Measurements from ENCODE around the gene PTGFRN. TPM values are rescaled to one million over a fixed set of nuclear protein-coding genes. Genes with fewer than 3 reads are reported as not detected.

The PTGFRN gene
- total RNA-seq, 2 experiments from 2014 or later: not detected

DNA sequence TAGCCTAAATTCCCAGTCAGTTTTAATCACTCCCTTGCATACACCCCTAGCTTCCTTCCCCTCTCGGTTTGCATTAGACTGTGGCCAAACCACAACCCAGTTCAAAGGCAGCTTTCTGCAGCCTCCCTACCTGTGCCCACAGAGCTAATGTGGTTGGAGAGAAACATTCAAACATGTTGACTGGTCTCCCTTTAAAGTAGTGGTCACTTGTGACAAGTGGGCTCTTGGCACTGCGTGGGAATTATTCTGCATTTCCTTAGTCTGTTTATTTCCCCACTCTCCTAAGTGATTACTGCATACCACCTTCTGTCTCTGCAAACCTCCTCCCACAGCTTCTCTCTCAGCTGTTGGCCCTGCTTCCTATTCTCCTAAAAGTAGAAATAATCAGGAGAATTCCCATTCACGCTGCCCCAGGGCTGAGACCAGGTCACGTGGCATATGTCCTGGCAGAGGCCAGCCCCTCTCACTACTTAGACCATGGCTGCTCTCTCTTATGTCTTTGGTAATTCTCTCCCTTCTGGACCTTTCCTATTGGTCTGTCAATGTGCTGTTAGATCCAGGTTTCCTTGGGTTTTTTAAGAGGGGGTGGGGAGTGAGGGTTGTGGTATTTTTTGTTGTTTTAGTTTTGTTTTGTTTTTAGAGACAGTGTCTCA, 53.4 kb downstream of the PTGFRN start:
- BruUV-seq (replicated peaks): no TSS peak
- Histone ChIP-seq H2AFZ (ENCODE audit: low read length) (no peak overlapping the region), H3K9me2 (ENCODE audit: insufficient read depth, low read length) (no peaks in the 10 kb centered on the region), H3K36me3 (ENCODE audit: insufficient read depth, low read length) (no peaks in the 10 kb centered on the region), H3K27ac (ENCODE audit: low read depth, low read length, poor library complexity, severe bottlenecking) (no peak overlapping the region), H3K4me1 (ENCODE audit: insufficient read depth, low read length, poor library complexity, severe bottlenecking) (no peaks in the 10 kb centered on the region), H3K79me2 (ENCODE audit: insufficient read depth, low read depth, low read length) (no peaks in the 10 kb centered on the region), H3K4me2 (ENCODE audit: low read length) (no peak overlapping the region), H4K20me1 (ENCODE audit: insufficient read depth, low read length) (no peaks in the 10 kb centered on the region), H3K9me3 (ENCODE audit: low read length) (no peaks in the 10 kb centered on the region), H3K4me3 (ENCODE audit: low read depth, low read length, poor library complexity, severe bottlenecking) (no peak overlapping the region)
- no peak for DNase-seq (ENCODE audit: low spot score)
- ChIA-PET CTCF (ENCODE audit: unreplicated experiment) (no interaction called here), POLR2A (no interaction called here)
- intact Hi-C loops (cut with micrococcal nuclease; ENCODE audit: unreplicated experiment): no loop called here
- no peak for TF ChIP-seq EZH2phosphoT487 (IDR thresholded peaks at IDR 0.05; ENCODE audit: borderline replicate concordance, low read depth, low read length)
- TF ChIP-seq, protein P1, sequence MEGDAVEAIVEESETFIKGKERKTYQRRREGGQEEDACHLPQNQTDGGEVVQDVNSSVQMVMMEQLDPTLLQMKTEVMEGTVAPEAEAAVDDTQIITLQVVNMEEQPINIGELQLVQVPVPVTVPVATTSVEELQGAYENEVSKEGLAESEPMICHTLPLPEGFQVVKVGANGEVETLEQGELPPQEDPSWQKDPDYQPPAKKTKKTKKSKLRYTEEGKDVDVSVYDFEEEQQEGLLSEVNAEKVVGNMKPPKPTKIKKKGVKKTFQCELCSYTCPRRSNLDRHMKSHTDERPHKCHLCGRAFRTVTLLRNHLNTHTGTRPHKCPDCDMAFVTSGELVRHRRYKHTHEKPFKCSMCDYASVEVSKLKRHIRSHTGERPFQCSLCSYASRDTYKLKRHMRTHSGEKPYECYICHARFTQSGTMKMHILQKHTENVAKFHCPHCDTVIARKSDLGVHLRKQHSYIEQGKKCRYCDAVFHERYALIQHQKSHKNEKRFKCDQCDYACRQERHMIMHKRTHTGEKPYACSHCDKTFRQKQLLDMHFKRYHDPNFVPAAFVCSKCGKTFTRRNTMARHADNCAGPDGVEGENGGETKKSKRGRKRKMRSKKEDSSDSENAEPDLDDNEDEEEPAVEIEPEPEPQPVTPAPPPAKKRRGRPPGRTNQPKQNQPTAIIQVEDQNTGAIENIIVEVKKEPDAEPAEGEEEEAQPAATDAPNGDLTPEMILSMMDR (conservative IDR thresholded peaks at IDR 0.05; ENCODE audit: low read length): no peak

DNA sequence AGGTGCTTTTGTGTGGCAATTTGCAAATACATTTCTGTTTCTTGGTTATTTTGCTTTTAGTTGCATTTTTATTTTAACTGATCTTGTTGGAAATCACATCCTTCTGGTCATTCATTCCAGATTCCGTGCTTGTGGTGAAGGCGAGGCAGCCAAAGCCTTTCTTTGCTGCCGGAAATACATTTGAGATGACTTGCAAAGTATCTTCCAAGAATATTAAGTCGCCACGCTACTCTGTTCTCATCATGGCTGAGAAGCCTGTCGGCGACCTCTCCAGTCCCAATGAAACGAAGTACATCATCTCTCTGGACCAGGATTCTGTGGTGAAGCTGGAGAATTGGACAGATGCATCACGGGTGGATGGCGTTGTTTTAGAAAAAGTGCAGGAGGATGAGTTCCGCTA, 57.1 kb downstream of the PTGFRN start:
- Histone ChIP-seq H3K27ac (ENCODE audit: low read depth, low read length, poor library complexity, severe bottlenecking) (no peak overlapping the region), H3K4me3 (ENCODE audit: low read depth, low read length, poor library complexity, severe bottlenecking) (no peak overlapping the region), H3K9me2 (ENCODE audit: insufficient read depth, low read length) (no peaks in the 10 kb centered on the region), H3K9me3 (ENCODE audit: low read length) (no peaks in the 10 kb centered on the region), H3K79me2 (ENCODE audit: insufficient read depth, low read depth, low read length) (no peaks in the 10 kb centered on the region), H3K4me1 (ENCODE audit: insufficient read depth, low read length, poor library complexity, severe bottlenecking) (no peaks in the 10 kb centered on the region), H2AFZ (ENCODE audit: low read length) (no peak overlapping the region), H3K4me2 (ENCODE audit: low read length) (no peak overlapping the region), H4K20me1 (ENCODE audit: insufficient read depth, low read length) (no peaks in the 10 kb centered on the region), H3K36me3 (ENCODE audit: insufficient read depth, low read length) (no peaks in the 10 kb centered on the region)
- intact Hi-C loops (cut with micrococcal nuclease; ENCODE audit: unreplicated experiment): no loop called here
- ChIA-PET POLR2A (no interaction called here), CTCF (ENCODE audit: unreplicated experiment) (no interaction called here)
- TF ChIP-seq EZH2phosphoT487 (IDR thresholded peaks at IDR 0.05; ENCODE audit: borderline replicate concordance, low read depth, low read length): no peak
- TF ChIP-seq, protein P1 (conservative IDR thresholded peaks at IDR 0.05; ENCODE audit: low read length): no peak
- BruUV-seq (replicated peaks): no TSS peak
- no peak for DNase-seq (ENCODE audit: low spot score)

DNA sequence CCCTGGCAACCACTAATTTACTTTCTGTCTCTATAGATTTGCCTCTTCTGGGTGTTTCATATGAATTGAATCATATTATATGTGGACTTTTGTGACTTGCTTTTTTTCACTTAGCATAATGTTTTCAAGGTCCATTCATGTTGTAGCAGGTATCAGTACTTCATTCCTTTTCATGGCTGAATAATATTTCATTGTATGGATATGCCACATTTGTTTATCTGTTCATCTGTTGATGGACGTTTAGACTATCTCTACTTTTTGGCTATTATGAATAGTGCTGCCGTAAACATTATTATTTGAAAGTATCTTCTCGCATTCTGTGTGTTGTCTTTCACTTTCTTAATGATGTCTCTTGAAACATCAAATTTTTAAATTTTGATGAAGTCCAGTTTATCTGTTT, 59.0 kb downstream of the PTGFRN start:
- intact Hi-C loops (cut with micrococcal nuclease; ENCODE audit: unreplicated experiment): no loop called here
- Histone ChIP-seq H3K4me1 (ENCODE audit: insufficient read depth, low read length, poor library complexity, severe bottlenecking) (no peaks in the 10 kb centered on the region), H3K9me3 (ENCODE audit: low read length) (no peaks in the 10 kb centered on the region), H3K79me2 (ENCODE audit: insufficient read depth, low read depth, low read length) (no peaks in the 10 kb centered on the region), H3K27ac (ENCODE audit: low read depth, low read length, poor library complexity, severe bottlenecking) (no peak overlapping the region), H3K4me3 (ENCODE audit: low read depth, low read length, poor library complexity, severe bottlenecking) (no peak overlapping the region), H3K4me2 (ENCODE audit: low read length) (no peak overlapping the region), H3K36me3 (ENCODE audit: insufficient read depth, low read length) (no peaks in the 10 kb centered on the region), H3K9me2 (ENCODE audit: insufficient read depth, low read length) (no peaks in the 10 kb centered on the region), H4K20me1 (ENCODE audit: insufficient read depth, low read length) (no peaks in the 10 kb centered on the region), H2AFZ (ENCODE audit: low read length) (no peak overlapping the region)
- no TSS peak for BruUV-seq (replicated peaks)
- DNase-seq (ENCODE audit: low spot score): no peak
- ChIA-PET CTCF (ENCODE audit: unreplicated experiment) (no interaction called here), POLR2A (no interaction called here)
- no peak for TF ChIP-seq EZH2phosphoT487 (IDR thresholded peaks at IDR 0.05; ENCODE audit: borderline replicate concordance, low read depth, low read length)
- TF ChIP-seq, protein P1 (conservative IDR thresholded peaks at IDR 0.05; ENCODE audit: low read length): no peak
